ENCODE measurements around the gene RBM6. TPM values are rescaled to one million over a fixed set of nuclear protein-coding genes. Genes with fewer than 3 reads are reported as not detected.
"Not testable (repeated sequence)": the region's sequence is repeated elsewhere in the genome, so short reads cannot be mapped to it uniquely, and the experiment has no call there.

The RBM6 gene
- total RNA-seq, 3 donors from 2014 or later = 92.2 to 158 (median 154) TPM

DNA sequence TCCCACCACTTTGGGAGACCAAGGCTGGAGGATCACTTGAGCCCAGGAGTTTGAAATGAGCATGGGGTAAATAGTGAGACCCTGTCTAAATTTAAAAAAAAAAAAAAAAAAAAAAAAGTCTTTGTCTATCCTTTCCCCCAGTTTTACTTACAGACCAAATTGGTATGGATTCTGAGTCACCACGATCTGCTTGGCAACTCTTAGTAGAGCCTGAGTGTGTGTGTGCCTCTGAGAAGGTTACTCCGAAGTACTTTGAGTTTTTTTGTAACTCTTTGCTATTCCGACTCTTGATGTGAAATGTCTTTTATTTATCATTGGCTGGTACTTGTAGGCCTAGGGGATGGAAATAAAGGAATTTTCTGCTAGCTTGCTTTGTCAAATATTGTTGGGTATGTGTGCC, 63.3 kb downstream of the RBM6 start:
- no peak for DNase-seq (ENCODE audit: low spot score in 2 of 2)
- Histone ChIP-seq H3K9me3 (no peaks in the 10 kb centered on the region), H3K36me3 (no peaks in the 10 kb centered on the region), H3K4me3 (no peak overlapping the region), H3K27ac (no peak overlapping the region), H3K27me3 (no peaks in the 10 kb centered on the region), H3K4me1 (no peaks in the 10 kb centered on the region)
- TF ChIP-seq CTCF (IDR thresholded peaks at IDR 0.05) (no peak), POLR2A (IDR thresholded peaks at IDR 0.05) (no peak), POLR2AphosphoS5 (IDR thresholded peaks at IDR 0.05) (no peak)
- intact Hi-C loops (cut with DNase I; ENCODE audit: low total_unique reads) = no loop called here

GRCh38 chr3:50003824-50004223, 63.9 kb downstream of the RBM6 start:
- TF ChIP-seq CTCF (IDR thresholded peaks at IDR 0.05) (no peak), POLR2AphosphoS5 (IDR thresholded peaks at IDR 0.05) (no peak), POLR2A (IDR thresholded peaks at IDR 0.05) (no peak)
- no peak for DNase-seq (ENCODE audit: low spot score in 2 of 2)
- no peaks in the 10 kb centered on the region for H3K4me1 ChIP-seq
- H3K9me3 ChIP-seq = no peaks in the 10 kb centered on the region
- no peaks in the 10 kb centered on the region for H3K27me3 ChIP-seq
- H3K4me3 ChIP-seq = no peak overlapping the region
- H3K36me3 ChIP-seq = no peaks in the 10 kb centered on the region
- intact Hi-C loops (cut with DNase I; ENCODE audit: low total_unique reads) = no loop called here
- H3K27ac ChIP-seq = no peak overlapping the region

- H3K27ac ChIP-seq = no peak overlapping the region
- no peaks in the 10 kb centered on the region for H3K27me3 ChIP-seq
- no peak overlapping the region for H3K4me3 ChIP-seq
- intact Hi-C loops (cut with DNase I; ENCODE audit: low total_unique reads) = no loop called here
- TF ChIP-seq POLR2AphosphoS5 (IDR thresholded peaks at IDR 0.05) = no peak
- H3K4me1 ChIP-seq = no peaks in the 10 kb centered on the region
- no peaks in the 10 kb centered on the region for H3K36me3 ChIP-seq
- no peaks in the 10 kb centered on the region for H3K9me3 ChIP-seq
- no peak for DNase-seq (ENCODE audit: low spot score in 2 of 2)
Observed at GRCh38 chr3:50008931-50009330, 69.0 kb downstream of the RBM6 start.

DNA sequence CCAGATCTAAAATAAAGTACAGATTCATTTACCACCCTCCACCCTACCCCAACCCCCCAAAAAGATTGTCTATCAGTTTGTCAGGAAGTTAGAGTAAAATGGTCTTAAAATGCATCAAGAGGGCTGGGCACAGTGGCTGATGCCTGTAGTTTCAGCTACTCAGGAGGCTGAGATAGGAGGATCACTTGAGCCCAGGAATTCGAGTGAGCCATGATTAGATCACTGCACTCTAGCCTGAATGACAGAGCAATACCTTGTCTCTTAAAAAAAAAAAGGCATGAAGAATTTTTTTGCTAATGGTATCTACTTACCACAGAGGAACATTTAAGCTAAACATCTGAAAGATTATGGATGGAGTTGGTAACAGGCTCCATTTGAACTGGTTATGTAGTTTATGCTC, 71.0 kb downstream of the RBM6 start:
- intact Hi-C loops (cut with DNase I; ENCODE audit: low total_unique reads) = no loop called here
- Histone ChIP-seq H3K9me3 (no peaks in the 10 kb centered on the region), H3K4me1 (no peaks in the 10 kb centered on the region), H3K36me3 (no peaks in the 10 kb centered on the region), H3K4me3 (no peak overlapping the region), H3K27me3 (no peaks in the 10 kb centered on the region), H3K27ac (no peak overlapping the region)
- no peak for DNase-seq (ENCODE audit: low spot score in 2 of 2)
- TF ChIP-seq POLR2A (IDR thresholded peaks at IDR 0.05) = no peak
- no peak for TF ChIP-seq POLR2AphosphoS5 (IDR thresholded peaks at IDR 0.05)
- TF ChIP-seq CTCF (IDR thresholded peaks at IDR 0.05) = no peak

- Histone ChIP-seq H3K36me3 (no peaks in the 10 kb centered on the region), H3K4me1 (no peaks in the 10 kb centered on the region), H3K27me3 (no peaks in the 10 kb centered on the region), H3K27ac (no peak overlapping the region), H3K9me3 (no peaks in the 10 kb centered on the region), H3K4me3 (no peak overlapping the region)
- no peak for TF ChIP-seq CTCF (IDR thresholded peaks at IDR 0.05)
- TF ChIP-seq POLR2A (IDR thresholded peaks at IDR 0.05) = no peak
- no peak for TF ChIP-seq POLR2AphosphoS5 (IDR thresholded peaks at IDR 0.05)
- intact Hi-C loops (cut with DNase I; ENCODE audit: low total_unique reads) = no loop called here
- DNase-seq (ENCODE audit: low spot score in 2 of 2) = no peak
Observed at GRCh38 chr3:50015918-50016317, 76.0 kb downstream of the RBM6 start.

GRCh38 chr3:50028346-50028745, 88.4 kb downstream of the RBM6 start:
- H3K4me3 ChIP-seq = no peak overlapping the region
- H3K4me1 ChIP-seq = no peaks in the 10 kb centered on the region
- H3K27ac ChIP-seq = no peak overlapping the region
- H3K27me3 ChIP-seq = no peaks in the 10 kb centered on the region
- H3K36me3 ChIP-seq = no peaks in the 10 kb centered on the region
- H3K9me3 ChIP-seq = no peaks in the 10 kb centered on the region
- intact Hi-C loops (cut with DNase I; ENCODE audit: low total_unique reads) = no loop called here
- DNase-seq (ENCODE audit: low spot score in 2 of 2) = no peak
- TF ChIP-seq POLR2AphosphoS5 (IDR thresholded peaks at IDR 0.05) (no peak), POLR2A (IDR thresholded peaks at IDR 0.05) (no peak), CTCF (IDR thresholded peaks at IDR 0.05) (no peak)

GRCh38 chr3:50031201-50031600, 91.3 kb downstream of the RBM6 start:
- intact Hi-C loops (cut with DNase I; ENCODE audit: low total_unique reads) = not testable (repeated sequence)

More at GRCh38 chr3:50031201-50031600, 91.3 kb downstream of the RBM6 start:
- not testable (repeated sequence) for H3K4me1 ChIP-seq; H3K4me3 ChIP-seq; H3K36me3 ChIP-seq; H3K9me3 ChIP-seq; H3K27me3 ChIP-seq; DNase-seq (ENCODE audit: low spot score in 2 of 2); H3K27ac ChIP-seq
